RWPE1 (cell line): ENCODE data around the gene TMEM125.
A peak's percentile ranks its signal among the peaks of the same experiment; 100 is the strongest.

ENCODE experiments used
- CTCF ChIA-PET: fragments of 350-600 bp; sonication (Branson Sonifier 250); formaldehyde crosslinking; extraction: SDS; loops from one replicate; lab custom pipeline; 2021; lab: Yijun Ruan, JAX
- POLR2A ChIA-PET: fragments of 400-600 bp; formaldehyde crosslinking; extraction: SDS; loops from one replicate; lab custom pipeline; 2020; ENCODE audit warnings: antibody characterized with exemption; ENCODE audit not compliant: low non-redundant PET; lab: Yijun Ruan, JAX
- DNase-seq: peaks from one replicate; pipeline ENCODE4 v3.0.0; 2012; ENCODE audit warnings: low spot score
- H3K27ac ChIP-seq: fragments of 450-650 bp; 2 replicates; pipeline ENCODE4 v1.5.1; 2017
- CTCF ChIP-seq: fragments of 450-650 bp; conservative IDR thresholded peaks from 2 replicates; pipeline ENCODE4 v1.5.1; 2017; ENCODE audit warnings: low read depth, mild to moderate bottlenecking

Gene TMEM125

GRCh38 chr1:43269627-43270375 is at the start of gene TMEM125:
Gene TMEM125 (plus strand): TSS chr1:43269983. CDS start chr1:43272723, 2,740 bp downstream.
- H3K27ac ChIP-seq, result no peak within 1 kb of the TSS
- DNase-seq, result no peak
- ChIA-PET POLR2A (no interaction called here), CTCF (interaction anchor here (0.6 kb wide), 1 partner anchor 83 kb away, joined by 3 read pairs; no protein-coding TSS in a partner anchor)
- TF ChIP-seq CTCF, result no peak

GRCh38 chr1:43220905-43221778 is 48.6 kb upstream of the TMEM125 start:
- TF ChIP-seq CTCF, result no peak
- no peak for DNase-seq
- ChIA-PET POLR2A (no interaction called here), CTCF (no interaction called here)
- no peak overlapping the region for H3K27ac ChIP-seq

GRCh38 chr1:43221797-43222196 is 48.0 kb upstream of the TMEM125 start:
- ChIA-PET CTCF (interaction anchor here (0.8 kb wide), 1 partner anchor 193 kb away, joined by 3 read pairs; no protein-coding TSS in a partner anchor), POLR2A (no interaction called here)
- TF ChIP-seq CTCF, result no peak
- DNase-seq, result no peak
- no peak overlapping the region for H3K27ac ChIP-seq

- no peak for TF ChIP-seq CTCF
- POLR2A ChIA-PET, result no interaction called here
- CTCF ChIA-PET, result no interaction called here
Measured at GRCh38 chr1:43222879-43223278, 46.9 kb upstream of the TMEM125 start.

GRCh38 chr1:43225168-43225567 is 44.6 kb upstream of the TMEM125 start:
- peak; percentile 52 for DNase-seq
- ChIA-PET POLR2A (no interaction called here), CTCF (interaction anchor here (0.7 kb wide), 1 partner anchor 239 kb away, joined by 3 read pairs; no protein-coding TSS in a partner anchor)
- TF ChIP-seq CTCF, result no peak
- H3K27ac ChIP-seq, result no peak overlapping the region

More at GRCh38 chr1:43222879-43223278, 46.9 kb upstream of the TMEM125 start:
- no peak for DNase-seq
- no peak overlapping the region for H3K27ac ChIP-seq

DNA sequence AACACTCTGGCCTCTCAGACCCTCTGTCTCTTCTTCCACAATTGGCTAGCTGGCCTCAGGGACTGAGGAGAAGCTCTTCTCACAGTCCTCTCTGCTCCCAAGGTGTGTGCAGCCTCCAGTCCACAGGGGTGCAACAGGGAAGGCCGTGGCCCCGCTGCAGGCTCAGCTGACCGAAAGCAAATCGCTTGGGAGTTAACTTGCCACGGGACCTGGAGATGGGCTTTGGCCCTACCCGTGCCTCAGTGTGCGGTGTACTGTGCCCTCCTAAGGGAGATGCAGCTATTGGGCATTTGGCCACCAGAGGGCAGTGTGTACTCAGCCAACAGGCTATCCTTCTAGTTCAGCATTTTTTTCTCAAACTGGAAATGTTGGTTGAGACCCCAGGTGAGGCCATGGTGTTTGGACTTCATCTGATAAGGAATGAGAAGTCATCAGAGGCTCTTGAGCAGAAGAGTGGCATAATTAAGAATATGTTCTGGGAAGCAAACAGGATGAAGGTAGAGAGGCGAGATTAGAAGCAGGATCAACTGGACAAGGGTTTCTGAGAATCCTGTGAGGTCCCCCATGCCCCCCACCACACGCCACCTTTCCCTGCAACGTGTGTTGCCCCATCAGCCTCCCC is 42.5 kb upstream of the TMEM125 start:
- POLR2A ChIA-PET, result no interaction called here
- CTCF ChIA-PET, result interaction anchor here (0.6 to 1.7 kb wide), 15 partner anchors 62 to 479 kb away, joined by 3 to 18 read pairs (median 5); partner anchors contain the start of genes CDC20, ELOVL1, MED8 and SZT2
- peak; percentile 91 for TF ChIP-seq CTCF
- DNase-seq, result peak; percentile 68
- no peak overlapping the region for H3K27ac ChIP-seq
